GM21381 (cell line): Measurements from ENCODE around the gene GUCA1A.
"Not testable (repeated sequence)": the region's sequence is repeated elsewhere in the genome, so short reads cannot be mapped to it uniquely, and the experiment has no call there.

Source experiments
- ATAC-seq: cut with Tn5 transposase; IDR thresholded peaks from one replicate; pipeline ENCODE4 v1.9.1; 2021; ENCODE audit warnings: mild to moderate bottlenecking, moderate library complexity; ENCODE audit not compliant: unreplicated experiment

Gene GUCA1A

GRCh38 chr6:42202131-42202915 lies 29.2 kb downstream of the GUCA1A start:
- ATAC-seq: not testable (repeated sequence)

GRCh38 chr6:42203183-42203582 lies 30.0 kb downstream of the GUCA1A start:
- ATAC-seq: no peak

GRCh38 chr6:42204768-42205282 lies 31.7 kb downstream of the GUCA1A start:
- no peak for ATAC-seq

GRCh38 chr6:42207559-42207958 lies 34.4 kb downstream of the GUCA1A start:
- ATAC-seq: not testable (repeated sequence)

GRCh38 chr6:42210551-42210950 lies 37.4 kb downstream of the GUCA1A start:
- no peak for ATAC-seq

GRCh38 chr6:42211726-42212125 lies 38.6 kb downstream of the GUCA1A start:
- peak; percentile 52 for ATAC-seq

- ATAC-seq: no peak
Observed at GRCh38 chr6:42212442-42212841, 39.3 kb downstream of the GUCA1A start.

GRCh38 chr6:42216495-42216894 lies 43.3 kb downstream of the GUCA1A start:
- not testable (repeated sequence) for ATAC-seq

- ATAC-seq: no peak
Observed at GRCh38 chr6:42217157-42217518, 44.0 kb downstream of the GUCA1A start.

GRCh38 chr6:42217519-42218367 lies 44.6 kb downstream of the GUCA1A start, which contains the start of gene MRPS10:
MRPS10 (minus strand) TSS chr6:42217861; CDS start chr6:42217849, 12 bp downstream.
- peak; percentile 94 for ATAC-seq

GRCh38 chr6:42220807-42221206 lies 47.6 kb downstream of the GUCA1A start:
- no peak for ATAC-seq

GRCh38 chr6:42221546-42221945 lies 48.4 kb downstream of the GUCA1A start:
- ATAC-seq: no peak

GRCh38 chr6:42222448-42222847 lies 49.3 kb downstream of the GUCA1A start:
- ATAC-seq: no peak

GRCh38 chr6:42224222-42225028 lies 51.3 kb downstream of the GUCA1A start:
- ATAC-seq: peak; percentile 80

GRCh38 chr6:42225029-42225339 lies 51.8 kb downstream of the GUCA1A start:
- ATAC-seq: no peak

GRCh38 chr6:42225419-42225818 lies 52.3 kb downstream of the GUCA1A start:
- ATAC-seq: no peak

GRCh38 chr6:42226161-42226611 lies 53.0 kb downstream of the GUCA1A start:
- ATAC-seq: no peak

GRCh38 chr6:42226645-42227143 lies 53.5 kb downstream of the GUCA1A start:
- ATAC-seq: no peak

GRCh38 chr6:42227173-42227850 lies 54.1 kb downstream of the GUCA1A start:
- ATAC-seq: no peak

- ATAC-seq: no peak
Observed at GRCh38 chr6:42228305-42228704, 55.1 kb downstream of the GUCA1A start.
